Measurements from ENCODE around the gene MCOLN1. TPM values are rescaled to one million over a fixed set of nuclear protein-coding genes. Genes with fewer than 3 reads are reported as not detected.

Gene MCOLN1
- total and polyA plus RNA-seq, 9 of the 15 experiments (the other 6 are each of a cell fraction or from before 2014, with no cell fraction given), result 0.25 to 15.4 (median 7.1) TPM

GRCh38 chr19:7516878-7517277, 5.5 kb upstream of the MCOLN1 start:
- no peaks in the 10 kb centered on the region for H3K36me3 ChIP-seq (ENCODE audit: control insufficient read depth, insufficient read depth, low read length)
- CTCF ChIA-PET (ENCODE audit: low intra/inter-chr PET ratio), result no interaction called here
- H3K27ac ChIP-seq (ENCODE audit: extremely low read depth, low read depth, low read length), result no peak overlapping the region
- peak overlapping the region; percentile 37; the same call in 1 of the 2 replicates for H3K4me2 ChIP-seq (ENCODE audit: insufficient read depth, low read length)
- H3K79me2 ChIP-seq (ENCODE audit: control insufficient read depth, insufficient read depth, low read length), result no peaks in the 10 kb centered on the region
- intact Hi-C loops (cut with micrococcal nuclease), result no loop called here
- FAIRE-seq (no peak), ATAC-seq (no peak), DNase-seq (ENCODE audit: extremely low read depth in 1 of 4, low spot score in 3 of 4) (no peak)
- in situ Hi-C loops (cut with MboI), result no loop called here
- no peaks in the 10 kb centered on the region for H3K27me3 ChIP-seq (ENCODE audit: control insufficient read depth in 2 of 2, insufficient read depth in 2 of 2, low read length in 2 of 2)
- no peak overlapping the region for H2AFZ ChIP-seq (ENCODE audit: low read depth, low read length)
- no peak for TF ChIP-seq STAT6 (CRISPR knock-in tag; IDR thresholded peaks at IDR 0.05)
- TF ChIP-seq EWSR1 (IDR thresholded peaks at IDR 0.05; ENCODE audit: borderline replicate concordance, low read depth, partially characterized antibody), result no peak
- TF ChIP-seq AFF1 (IDR thresholded peaks at IDR 0.05; ENCODE audit: low read depth in 1 of 2, partially characterized antibody in 2 of 2), result no peak
- TF ChIP-seq SIN3A (IDR thresholded peaks at IDR 0.05; ENCODE audit: borderline replicate concordance in 2 of 2, control insufficient read depth in 1 of 2, low read depth in 2 of 2, low read length in 2 of 2), result no peak
- TF ChIP-seq ZNF436 (CRISPR knock-in tag; IDR thresholded peaks at IDR 0.05), result no peak
- TF ChIP-seq MEIS2 (IDR thresholded peaks at IDR 0.05; ENCODE audit: partially characterized antibody), result no peak
- no peak for TF ChIP-seq EP400 (IDR thresholded peaks at IDR 0.05)
- no peak for TF ChIP-seq FOXA1 (IDR thresholded peaks at IDR 0.05; ENCODE audit: borderline replicate concordance)
- TF ChIP-seq NR0B1 (IDR thresholded peaks at IDR 0.05; ENCODE audit: partially characterized antibody), result no peak
- TF ChIP-seq ZNF668 (CRISPR knock-in tag; IDR thresholded peaks at IDR 0.05), result no peak
- no peak for TF ChIP-seq HOXB6 (CRISPR knock-in tag; IDR thresholded peaks at IDR 0.05; ENCODE audit: borderline replicate concordance)
- TF ChIP-seq HOMEZ (CRISPR knock-in tag; IDR thresholded peaks at IDR 0.05), result no peak
- WGBS (ENCODE audit: insufficient coverage, low coverage, missing lambda C conversion rate), result 73% methylated on average over 4 of the region's 4 CpGs
- no peaks in the 10 kb centered on the region for H3K9me3 ChIP-seq (replicated peaks; ENCODE audit: control insufficient read depth, insufficient read depth, low read depth, low read length)
- H3K9ac ChIP-seq (ENCODE audit: insufficient read depth in 1 of 2, low read depth in 2 of 2, low read length in 2 of 2), result peak overlapping the region; percentile 60 to 90; a peak in 2 of 4 replicates
- H4K20me1 ChIP-seq (replicated peaks; ENCODE audit: control insufficient read depth, insufficient read depth, low read length), result no peaks in the 10 kb centered on the region
- POLR2A ChIA-PET, result interaction anchor here (0.7 to 1.4 kb wide), 7 partner anchors 9 to 1980 kb away, joined by 3 to 5 read pairs (median 3); partner anchors contain the start of gene PNPLA6
- H3K9me1 ChIP-seq (ENCODE audit: control insufficient read depth, insufficient read depth, low read length), result no peaks in the 10 kb centered on the region
- peak overlapping the region; percentile 40; the same call in 1 of the 2 replicates for H3K4me3 ChIP-seq
- H3K4me1 ChIP-seq (replicated peaks in 1 of 2; ENCODE audit: control insufficient read depth in 2 of 2, insufficient read depth in 2 of 2, low read length in 2 of 2), result peaks cover 9 to 24% of the 10 kb centered on the region in 2 experiments
- BruUV-seq (replicated peaks), result no TSS peak

Measured in K562 (cell line).